H1 (cell line): ENCODE results near the gene SH3GL2. TPM values are rescaled to one million over a fixed set of nuclear protein-coding genes. Genes with fewer than 3 reads are reported as not detected.

Experiments
- CTCF ChIA-PET: fragments of 300-600 bp; sonication (Branson Sonifier 250); formaldehyde crosslinking; loops from one replicate; lab custom pipeline; 2021; ENCODE audit not compliant: partially characterized antibody; lab: Charles Lee
- POLR2A ChIA-PET: fragments of 300-600 bp; sonication (Branson Sonifier 250); formaldehyde crosslinking; loops from one replicate; lab custom pipeline; 2021; ENCODE audit warnings: inconsistent platforms; ENCODE audit not compliant: partially characterized antibody; lab: Charles Lee
- DNase-seq, 2 experiments: peaks; one replicate each; pipeline versions ENCODE4 v3.0.0 to v3.0.0-alpha.2; 2010 to 2022; ENCODE audit warnings: low spot score in 2 of 2, low read depth in 1 of 2, mixed read lengths in 1 of 2
- FAIRE-seq: peaks from 2 replicates; lab custom pipeline; 2011; peaks lifted over from hg19 to GRCh38; lab: Jason Lieb, UNC
- H2AFZ ChIP-seq: 2 replicates; pipeline ENCODE4 v1.8.1; 2012; ENCODE audit warnings: low read length, inconsistent platforms
- H2AK5ac ChIP-seq: 2 replicates; pipeline ENCODE4 v1.6.1; 2013; ENCODE audit warnings: low read depth, low read length
- H2BK120ac ChIP-seq: replicated peaks from 2 replicates; pipeline ENCODE3; 2013; ENCODE audit warnings: low read depth, low read length, inconsistent platforms
- H2BK12ac ChIP-seq: 2 replicates; pipeline ENCODE4 v1.6.1; 2013; ENCODE audit warnings: low read depth, low read length
- H2BK15ac ChIP-seq: 2 replicates; pipeline ENCODE4 v1.6.1; 2013; ENCODE audit warnings: low read length
- H2BK20ac ChIP-seq: 2 replicates; pipeline ENCODE4 v1.6.1; 2013; ENCODE audit warnings: low read length
- H2BK5ac ChIP-seq: 2 replicates; pipeline ENCODE4 v1.6.1; 2013; ENCODE audit warnings: low read depth, low read length
- H3K14ac ChIP-seq: 2 replicates; pipeline ENCODE4 v1.6.1; 2013; ENCODE audit warnings: inconsistent platforms; ENCODE audit not compliant: insufficient read length
- H3K18ac ChIP-seq: 2 replicates; pipeline ENCODE4 v1.6.1; 2013; ENCODE audit warnings: low read length; ENCODE audit errors: extremely low read depth
- H3K23ac ChIP-seq: 2 replicates; pipeline ENCODE4 v1.6.1; 2013; ENCODE audit warnings: inconsistent platforms; ENCODE audit not compliant: insufficient read length
- H3K23me2 ChIP-seq: 2 replicates; pipeline ENCODE4 v1.6.1; 2013; ENCODE audit warnings: low read depth, low read length
- H3K27ac ChIP-seq: 2 replicates; pipeline ENCODE4 v1.6.1; 2011; ENCODE audit warnings: low read depth, low read length, inconsistent platforms
- H3K27me3 ChIP-seq, 4 experiments: replicated peaks in 1 of 4; 1 replicate in 1 of 4; 2 replicates in 3 of 4; pipeline versions ENCODE4 v1.6.1 to v1.8.1; 2011 to 2013; ENCODE audit warnings: low read length in 3 of 4, mild to moderate bottlenecking in 3 of 4, inconsistent platforms in 2 of 4, mixed read lengths in 2 of 4, moderate library complexity in 1 of 4; ENCODE audit not compliant: control insufficient read depth in 3 of 4, insufficient read depth in 3 of 4; ENCODE audit errors: extremely low read depth in 1 of 4
- H3K36me3 ChIP-seq, 4 experiments: 2 replicates each; pipeline versions ENCODE4 v1.6.1 to v1.8.1; 2011 to 2013; ENCODE audit warnings: mild to moderate bottlenecking in 4 of 4, low read length in 3 of 4, moderate library complexity in 2 of 4, control low read depth in 1 of 4, inconsistent platforms in 1 of 4; ENCODE audit not compliant: insufficient read depth in 4 of 4, control insufficient read depth in 2 of 4
- H3K4ac ChIP-seq: replicated peaks from 2 replicates; pipeline ENCODE3; 2013; ENCODE audit warnings: low read length, low read depth, mixed read lengths, inconsistent platforms; ENCODE audit not compliant: insufficient read length
- H3K4me1 ChIP-seq, 4 experiments: replicated peaks in 1 of 4; 1 replicate in 1 of 4; 2 replicates in 3 of 4; pipeline versions ENCODE4 v1.6.1 to v1.8.1; 2011 to 2013; ENCODE audit warnings: low read length in 3 of 4, inconsistent platforms in 2 of 4, mixed read lengths in 1 of 4; ENCODE audit not compliant: insufficient read depth in 4 of 4, control insufficient read depth in 3 of 4
- H3K4me2 ChIP-seq, 2 experiments: 2 replicates each; pipeline versions ENCODE4 v1.6.1 to v1.8.1; 2011 to 2013; ENCODE audit warnings: low read depth in 2 of 2, low read length in 2 of 2, control low read depth in 1 of 2, inconsistent platforms in 1 of 2, mild to moderate bottlenecking in 1 of 2; ENCODE audit not compliant: insufficient read depth in 1 of 2
- H3K4me3 ChIP-seq, 4 experiments: fragments of 200-600, 300-600 bp in 1 of 4; sonication (generic), shearing (Covaris generic), sonication (Bioruptor Twin) in 1 of 4; 2 replicates each; pipeline versions ENCODE4 v1.5.1 to v1.8.1; 2011 to 2016; ENCODE audit warnings: low read length in 4 of 4, low read depth in 3 of 4, control low read depth in 2 of 4, inconsistent platforms in 2 of 4, mild to moderate bottlenecking in 2 of 4, mixed read lengths in 1 of 4, moderate library complexity in 1 of 4; ENCODE audit not compliant: insufficient read depth in 2 of 4; ENCODE audit errors: extremely low read depth in 1 of 4
- H3K56ac ChIP-seq: replicated peaks from 2 replicates; pipeline ENCODE3; 2013; ENCODE audit warnings: low read depth, mild to moderate bottlenecking, mixed read lengths, low read length, inconsistent platforms; ENCODE audit not compliant: insufficient read length
- H3K79me1 ChIP-seq: 2 replicates; pipeline ENCODE4 v1.6.1; 2013; ENCODE audit warnings: low read depth, low read length, control low read depth
- H3K79me2 ChIP-seq, 2 experiments: 2 replicates each; pipeline versions ENCODE4 v1.6.1 to v1.8.1; 2012 to 2013; ENCODE audit warnings: low read length in 2 of 2, mild to moderate bottlenecking in 2 of 2, inconsistent platforms in 1 of 2; ENCODE audit not compliant: insufficient read depth in 2 of 2, control insufficient read depth in 1 of 2
- H3K9ac ChIP-seq, 4 experiments: replicated peaks in 1 of 4; 1 replicate in 1 of 4; 2 replicates in 3 of 4; pipeline versions ENCODE4 v1.6.1 to v1.8.1; 2011 to 2013; ENCODE audit warnings: low read depth in 3 of 4, low read length in 3 of 4, control low read depth in 2 of 4, mild to moderate bottlenecking in 2 of 4, moderate library complexity in 2 of 4, inconsistent platforms in 1 of 4; ENCODE audit errors: extremely low read depth in 1 of 4
- H3K9me3 ChIP-seq, 2 experiments: 2 replicates each; pipeline versions ENCODE4 v1.6.1 to v1.8.1; 2012 to 2013; ENCODE audit warnings: mild to moderate bottlenecking in 2 of 2, moderate library complexity in 2 of 2, control low read depth in 1 of 2, inconsistent platforms in 1 of 2, low read depth in 1 of 2, low read length in 1 of 2, mixed read lengths in 1 of 2; ENCODE audit not compliant: insufficient read depth in 2 of 2
- H4K20me1 ChIP-seq, 2 experiments: replicated peaks in 1 of 2; 2 replicates each; pipeline versions ENCODE3 to v1.8.1; 2011 to 2013; ENCODE audit warnings: inconsistent platforms in 2 of 2, low read length in 2 of 2, mild to moderate bottlenecking in 1 of 2; ENCODE audit not compliant: insufficient read depth in 2 of 2, control insufficient read depth in 1 of 2
- H4K5ac ChIP-seq: 2 replicates; pipeline ENCODE4 v1.6.1; 2013; ENCODE audit warnings: low read length, low read depth, mixed read lengths, inconsistent platforms; ENCODE audit not compliant: insufficient read length
- H4K8ac ChIP-seq: 2 replicates; pipeline ENCODE4 v1.8.0; 2013; ENCODE audit warnings: mild to moderate bottlenecking, moderate library complexity, low read length, inconsistent platforms; ENCODE audit not compliant: insufficient read depth; ENCODE audit errors: extremely low read depth
- H4K91ac ChIP-seq: replicated peaks from 2 replicates; pipeline ENCODE3; 2013; ENCODE audit warnings: low read length, mixed read lengths, inconsistent platforms; ENCODE audit not compliant: insufficient read length
- CBX5 ChIP-seq: fragments of 300-800, 300-1000 bp; sonication (generic); IDR thresholded peaks from 2 replicates; pipeline ENCODE4 v1.7.1; 2016; ENCODE audit warnings: antibody characterized with exemption, low read length, low read depth
- CEBPB ChIP-seq: IDR thresholded peaks from 2 replicates; pipeline ENCODE4 v1.6.1; 2012; ENCODE audit warnings: low read depth, low read length
- CHD1 ChIP-seq: IDR thresholded peaks from 2 replicates; pipeline ENCODE4 v1.6.1; 2012; ENCODE audit warnings: low read depth, low read length, improper control_type of control experiment
- HDAC2 ChIP-seq, 2 experiments: fragments of 300-600 bp in 1 of 2; sonication (generic) in 1 of 2; IDR thresholded peaks; 2 replicates each; pipeline ENCODE4 v1.6.1; 2011 to 2012; ENCODE audit warnings: low read depth in 2 of 2, low read length in 2 of 2, mild to moderate bottlenecking in 2 of 2, moderate library complexity in 2 of 2, borderline replicate concordance in 1 of 2, inconsistent platforms in 1 of 2
- RFX5 ChIP-seq: IDR thresholded peaks from 2 replicates; pipeline ENCODE4 v1.6.1; 2011; ENCODE audit warnings: low read depth, low read length, improper control_type of control experiment, borderline replicate concordance
- SIX5 ChIP-seq: IDR thresholded peaks from 2 replicates; pipeline ENCODE4 v1.6.1; 2011; ENCODE audit warnings: mild to moderate bottlenecking, low read depth, low read length
- WGBS, 2 experiments: shearing (Covaris generic) in 1 of 2; methylation state at CpG; one replicate each; pipeline versions ENCODE4 v1.1.6 to v1.1.7; 2013 to 2015; ENCODE audit warnings: low lambda C conversion rate in 2 of 2, mixed read lengths in 2 of 2, inconsistent platforms in 1 of 2, low coverage in 1 of 2, missing lambda C conversion rate in 1 of 2; ENCODE audit not compliant: insufficient replicate concordance in 2 of 2, insufficient coverage in 1 of 2, insufficient read length in 1 of 2; ENCODE audit errors: extremely low coverage in 1 of 2, missing lambda C conversion rate in 1 of 2; 5-methylcytosine and 5-hydroxymethylcytosine counted together
- polyA plus RNA-seq, 7 experiments: library from polyadenylated mRNA; depleted of rRNA in 3 of 7; stranded (reverse) in 5 of 7; unstranded in 2 of 7; fragments of >200 nt in 5 of 7; fragments of 200-250 nt in 2 of 7; gene quantifications; 1 replicate in 5 of 7; 2 replicates in 1 of 7; 4 replicates in 1 of 7; pipeline versions ENCODE4 v1.2.1 to v1.2.3, GENCODE V29; 2011 to 2013; ENCODE audit warnings: missing spikeins in 2 of 7, mixed read lengths in 2 of 7
- total RNA-seq: library from RNA; stranded (reverse); fragmentation: NEBNext Ultra II Directional; extraction: Animal tissue kit (Norgen Biotek cat#: 25700); gene quantifications from 2 replicates; pipeline ENCODE4 v1.2.1, GENCODE V29; 2021

The SH3GL2 gene
- total and polyA plus RNA-seq, 2 of the 8 experiments (the other 6 are each of a cell fraction or from before 2014, with no cell fraction given), result 4.7 to 5.3 TPM

GRCh38 chr9:17772223-17772622 lies 193.4 kb downstream of the SH3GL2 start:
- POLR2A ChIA-PET, result no interaction called here

More at GRCh38 chr9:17772223-17772622, 193.4 kb downstream of the SH3GL2 start:
- H2BK15ac ChIP-seq, result no peak overlapping the region
- H3K79me2 ChIP-seq, result no peaks in the 10 kb centered on the region
- H3K23ac ChIP-seq, result no peak overlapping the region
- H3K9ac ChIP-seq, result no peak overlapping the region
- 83% methylated on average over 3 of the region's 3 CpGs; no CpG with 5 or more reads in 1 of the 2 experiments for WGBS, 2 experiments
- no peak overlapping the region for H3K18ac ChIP-seq
- no peak overlapping the region for H2BK12ac ChIP-seq
- CTCF ChIA-PET, result no interaction called here
- no peak overlapping the region for H2AK5ac ChIP-seq
- H3K4me1 ChIP-seq, result no peaks in the 10 kb centered on the region
- no peak overlapping the region for H3K4me3 ChIP-seq
- no peak overlapping the region for H3K56ac ChIP-seq
- no peaks in the 10 kb centered on the region for H3K23me2 ChIP-seq
- no peak overlapping the region for H3K27ac ChIP-seq
- no peaks in the 10 kb centered on the region for H3K9me3 ChIP-seq
- no peak overlapping the region for H3K4ac ChIP-seq
- no peak for DNase-seq
- no peaks in the 10 kb centered on the region for H3K27me3 ChIP-seq
- H4K8ac ChIP-seq, result no peak overlapping the region
- H3K14ac ChIP-seq, result no peak overlapping the region
- no peak overlapping the region for H2BK120ac ChIP-seq
- H2BK5ac ChIP-seq, result no peak overlapping the region
- FAIRE-seq, result no peak
- TF ChIP-seq SIX5 (no peak), HDAC2 (IDR thresholded peaks at IDR 0.05; ENCODE audit: borderline replicate concordance in 1 of 2, low read depth in 2 of 2, low read length in 2 of 2) (no peak), RFX5 (no peak), CEBPB (peak; percentile 84), CBX5 (no peak), CHD1 (no peak)
- H3K36me3 ChIP-seq, result no peaks in the 10 kb centered on the region
- H4K5ac ChIP-seq, result no peak overlapping the region
- no peak overlapping the region for H3K4me2 ChIP-seq
- no peaks in the 10 kb centered on the region for H3K79me1 ChIP-seq
- no peak overlapping the region for H2BK20ac ChIP-seq
- H2AFZ ChIP-seq, result no peak overlapping the region
- no peaks in the 10 kb centered on the region for H4K20me1 ChIP-seq
- no peak overlapping the region for H4K91ac ChIP-seq
